Right lobe of liver (tissue), 4 donors: Measurements from ENCODE around the gene LRPAP1.

Experiments
- CTCF ChIP-seq, 4 donors: fragments of 200-600 bp in 3 of 4; fragments of 450-650 bp in 1 of 4; IDR thresholded peaks; one replicate each; pipeline versions ENCODE4 v1.5.1 to v1.8.0; 2016 to 2022; ENCODE audit warnings: antibody characterized with exemption in 4 of 4, mild to moderate bottlenecking in 2 of 4
- POLR2A ChIP-seq: fragments of 450-650 bp; IDR thresholded peaks from one replicate; pipeline ENCODE4 v1.6.1; 2017; ENCODE audit warnings: antibody characterized with exemption, mild to moderate bottlenecking
- donor health status: DM: no; HTN: no; CAD: no.
- donor health status: DM: no; HTN: no; CAD: no.
- donor health status: DM: no; HTN: yes; CAD: no.

GRCh38 chr4:3518511-3518880 is 13.7 kb downstream of the LRPAP1 start:
- TF ChIP-seq POLR2A (no peak), CTCF (IDR thresholded peaks at IDR 0.05) (no peak)
